Transverse colon (tissue), 4 donors: ENCODE data around the gene OR8K1. TPM values are rescaled to one million over a fixed set of nuclear protein-coding genes. Genes with fewer than 3 reads are reported as not detected.

ENCODE experiments used
- DNase-seq: peaks from one replicate; pipeline ENCODE4 v3.0.0-alpha.2; 2019
- H3K27ac ChIP-seq, 4 donors: fragments of 200-600 bp; sonication (generic); 2 replicates each; pipeline ENCODE4 v1.5.1; 2016 to 2018; ENCODE audit warnings: inconsistent platforms in 4 of 4
- H3K27me3 ChIP-seq: fragments of 200-600 bp; sonication (generic); 2 replicates; pipeline ENCODE4 v1.5.1; 2017; ENCODE audit warnings: inconsistent platforms
- H3K36me3 ChIP-seq, 4 donors: fragments of 200-600 bp; sonication (generic); 2 replicates each; pipeline ENCODE4 v1.5.1; 2017 to 2019; ENCODE audit warnings: inconsistent platforms in 4 of 4
- H3K4me1 ChIP-seq, 4 donors: fragments of 200-600 bp; sonication (generic); 2 replicates each; pipeline ENCODE4 v1.5.1; 2017 to 2020; ENCODE audit warnings: inconsistent platforms in 4 of 4
- H3K4me3 ChIP-seq, 4 donors: fragments of 200-600 bp; sonication (generic); 1 replicate in 1 of 4; 2 replicates in 3 of 4; pipeline versions ENCODE4 v1.5.1 to v1.6.1; 2017 to 2019; ENCODE audit warnings: inconsistent platforms in 4 of 4
- H3K9me3 ChIP-seq, 2 donors: fragments of 200-600 bp; sonication (generic); 2 replicates each; pipeline ENCODE4 v1.5.1; 2017 to 2019; ENCODE audit warnings: inconsistent platforms in 2 of 2
- EP300 ChIP-seq: sonication (generic); formaldehyde crosslinking; IDR thresholded peaks from one replicate; pipeline ENCODE4 v1.6.1; 2017; ENCODE audit warnings: antibody characterized with exemption, low read depth
- POLR2A ChIP-seq: fragments of 450-650 bp; IDR thresholded peaks from one replicate; pipeline ENCODE4 v1.6.1; 2016; ENCODE audit warnings: antibody characterized with exemption, mild to moderate bottlenecking, moderate library complexity
- POLR2AphosphoS5 ChIP-seq, 3 donors: sonication (generic); formaldehyde crosslinking; IDR thresholded peaks; one replicate each; pipeline ENCODE4 v1.6.1; 2016; ENCODE audit warnings: antibody characterized with exemption in 3 of 3
- WGBS, 2 donors: methylation state at CpG; one replicate each; pipeline ENCODE4 v1.1.5; 2018; ENCODE audit warnings: low coverage in 1 of 2; 5-methylcytosine and 5-hydroxymethylcytosine counted together
- in situ Hi-C, 4 donors: fragments of 200-750 bp; cut with MboI; loops; one replicate each; pipeline versions ENCODE4 v1.15.0 to v1.15.1; 2017; ENCODE audit warnings: low sequenced_read_pairs in 3 of 4, low pct_ligation_motif_present in 1 of 4, low pct_unique_long_range_greater_than_20kb in 1 of 4
- intact Hi-C: fragments of 100-400 bp; cut with DNase I; formaldehyde crosslinking; loops from one replicate; pipeline ENCODE4 v1.15.1; 2023; ENCODE audit warnings: low total_unique reads
- total RNA-seq, 4 donors: library from RNA; depleted of rRNA; stranded (reverse); fragments of >200 nt; gene quantifications; one replicate each; pipeline ENCODE4 v1.1.0, GENCODE V29; 2016
- TF ChIP-seq, protein P1 (sequence below), 5 experiments: fragments of 200-600 bp in 3 of 5; fragments of 450-650 bp in 2 of 5; sonication (generic) in 3 of 5; IDR thresholded peaks; 1 replicate in 2 of 5; 2 replicates in 3 of 5; pipeline ENCODE4 v1.5.1; 2016 to 2017; ENCODE audit warnings: antibody characterized with exemption in 5 of 5, inconsistent platforms in 3 of 5, mild to moderate bottlenecking in 2 of 5, moderate library complexity in 1 of 5

Gene OR8K1
- total RNA-seq, 4 donors from 2014 or later = not detected

DNA sequence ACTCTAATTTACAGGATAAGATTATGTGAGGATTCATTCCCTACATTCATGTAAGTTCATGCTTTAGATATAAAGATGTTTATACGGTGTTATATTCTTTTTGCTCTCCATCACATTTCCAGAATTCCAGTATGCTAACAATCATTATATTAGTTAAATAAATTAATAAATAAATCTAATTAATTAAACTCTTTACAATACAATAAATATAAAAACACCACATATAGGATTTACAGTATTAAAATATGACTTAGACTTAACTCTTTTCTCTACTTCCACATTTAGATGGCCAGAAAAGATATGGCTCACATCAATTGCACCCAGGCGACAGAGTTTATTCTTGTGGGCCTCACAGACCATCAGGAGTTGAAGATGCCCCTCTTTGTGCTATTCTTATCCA is 29.5 kb downstream of the OR8K1 start, which contains the start of gene OR8U1:
Gene OR8U1 (plus strand): TSS at position 301 of the 400 bp plus-strand sequence. CDS start 0 bp downstream, at position 301.
- TF ChIP-seq EP300 = no peak
- in situ Hi-C loops (no loop called here), intact Hi-C loops (no loop called here)
- Histone ChIP-seq H3K4me3 (no peak within 1 kb of the TSS), H3K9me3 (no peaks in the 10 kb centered on the region), H3K27me3 (no peaks in the 10 kb centered on the region), H3K36me3 (no peaks in the 10 kb centered on the region), H3K27ac (no peak within 1 kb of the TSS), H3K4me1 (no peaks in the 10 kb centered on the region)
- WGBS, 2 donors = 73 to 86% methylated on average over 2 of the region's 2 CpGs
- no peak for DNase-seq

DNA sequence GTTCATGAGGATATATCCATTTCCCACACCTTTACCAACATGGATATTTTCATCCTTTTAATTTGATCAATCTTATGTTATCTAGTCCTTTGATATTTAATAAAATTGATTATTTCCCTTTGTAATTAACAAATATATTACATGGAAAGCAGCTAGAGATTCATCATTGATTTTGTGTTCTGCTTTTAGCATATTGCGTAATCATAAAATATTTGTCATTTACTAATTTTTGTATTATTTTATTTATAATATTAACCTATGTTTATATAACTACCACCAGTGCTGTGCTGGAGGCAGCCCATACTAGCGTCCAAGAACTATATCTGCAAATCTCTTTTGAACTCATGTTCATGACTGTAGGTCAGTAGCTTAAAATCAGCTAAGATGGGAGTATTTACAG is 34.3 kb downstream of the OR8K1 start:
- DNase-seq = no peak
- intact Hi-C loops = no loop called here
- Histone ChIP-seq H3K4me3 (no peak overlapping the region), H3K4me1 (no peaks in the 10 kb centered on the region), H3K27me3 (no peaks in the 10 kb centered on the region), H3K9me3 (no peaks in the 10 kb centered on the region), H3K27ac (no peak overlapping the region), H3K36me3 (no peaks in the 10 kb centered on the region)
- in situ Hi-C loops = no loop called here
- 82 to 90% methylated on average over 2 of the region's 2 CpGs for WGBS, 2 donors
- TF ChIP-seq EP300 (no peak), POLR2AphosphoS5 (IDR thresholded peaks at IDR 0.05) (no peak), POLR2A (no peak)
- TF ChIP-seq, protein P1, sequence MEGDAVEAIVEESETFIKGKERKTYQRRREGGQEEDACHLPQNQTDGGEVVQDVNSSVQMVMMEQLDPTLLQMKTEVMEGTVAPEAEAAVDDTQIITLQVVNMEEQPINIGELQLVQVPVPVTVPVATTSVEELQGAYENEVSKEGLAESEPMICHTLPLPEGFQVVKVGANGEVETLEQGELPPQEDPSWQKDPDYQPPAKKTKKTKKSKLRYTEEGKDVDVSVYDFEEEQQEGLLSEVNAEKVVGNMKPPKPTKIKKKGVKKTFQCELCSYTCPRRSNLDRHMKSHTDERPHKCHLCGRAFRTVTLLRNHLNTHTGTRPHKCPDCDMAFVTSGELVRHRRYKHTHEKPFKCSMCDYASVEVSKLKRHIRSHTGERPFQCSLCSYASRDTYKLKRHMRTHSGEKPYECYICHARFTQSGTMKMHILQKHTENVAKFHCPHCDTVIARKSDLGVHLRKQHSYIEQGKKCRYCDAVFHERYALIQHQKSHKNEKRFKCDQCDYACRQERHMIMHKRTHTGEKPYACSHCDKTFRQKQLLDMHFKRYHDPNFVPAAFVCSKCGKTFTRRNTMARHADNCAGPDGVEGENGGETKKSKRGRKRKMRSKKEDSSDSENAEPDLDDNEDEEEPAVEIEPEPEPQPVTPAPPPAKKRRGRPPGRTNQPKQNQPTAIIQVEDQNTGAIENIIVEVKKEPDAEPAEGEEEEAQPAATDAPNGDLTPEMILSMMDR (IDR thresholded peaks at IDR 0.05) = no peak

DNA sequence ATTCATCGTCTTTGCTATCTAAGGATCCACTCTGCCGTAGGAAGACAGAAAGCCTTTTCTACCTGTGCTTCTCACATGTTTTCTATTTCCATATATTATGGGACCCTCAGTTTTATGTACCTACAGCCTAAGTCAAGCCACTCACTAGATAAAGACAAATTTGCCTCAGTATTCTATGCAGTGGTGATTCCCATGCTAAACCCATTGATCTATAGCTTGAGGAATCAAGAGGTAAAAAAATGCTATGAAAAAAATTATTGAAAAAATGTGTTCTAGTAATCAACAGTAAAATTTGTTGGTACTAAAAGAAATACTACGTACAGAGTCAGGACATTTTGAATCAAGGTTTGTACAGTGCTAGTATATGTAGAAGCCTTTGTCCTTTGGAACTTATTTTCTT is 48.5 kb downstream of the OR8K1 start:
- 72 to 78% methylated on average over 3 of the region's 3 CpGs for WGBS, 2 donors
- no peaks in the 10 kb centered on the region for H3K9me3 ChIP-seq
- TF ChIP-seq POLR2A (no peak), EP300 (no peak)
- no peak overlapping the region for H3K4me3 ChIP-seq
- no peak for DNase-seq
- no peaks in the 10 kb centered on the region for H3K27me3 ChIP-seq
- H3K27ac ChIP-seq = no peak overlapping the region
- intact Hi-C loops (no loop called here), in situ Hi-C loops (no loop called here)
- H3K36me3 ChIP-seq = no peaks in the 10 kb centered on the region
- H3K4me1 ChIP-seq = no peaks in the 10 kb centered on the region

DNA sequence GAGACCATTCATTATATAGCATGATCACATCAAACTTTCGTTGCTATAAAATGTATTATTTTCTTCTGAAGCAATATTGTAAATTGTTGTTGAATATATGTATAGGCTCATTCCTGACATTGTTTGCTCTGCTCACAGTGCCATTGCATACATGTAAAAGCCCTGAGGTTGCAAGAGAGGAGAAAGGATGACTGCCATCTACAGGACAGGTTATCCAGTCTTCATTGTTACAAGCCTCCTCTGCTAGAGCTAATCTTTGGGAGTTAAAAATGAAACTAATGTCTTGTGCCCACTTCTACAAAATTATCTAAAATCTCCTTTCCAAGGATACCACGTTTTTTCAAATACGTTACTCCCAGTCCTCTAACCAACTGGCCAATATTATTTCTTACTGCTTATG is 50.2 kb downstream of the OR8K1 start:
- Histone ChIP-seq H3K9me3 (no peaks in the 10 kb centered on the region), H3K36me3 (no peaks in the 10 kb centered on the region), H3K27ac (no peak overlapping the region), H3K4me1 (no peaks in the 10 kb centered on the region), H3K4me3 (no peak overlapping the region), H3K27me3 (no peaks in the 10 kb centered on the region)
- TF ChIP-seq EP300 (no peak), POLR2AphosphoS5 (IDR thresholded peaks at IDR 0.05) (no peak), POLR2A (no peak)
- TF ChIP-seq, protein P1 (IDR thresholded peaks at IDR 0.05) = no peak
- 50 to 61% methylated on average over 2 to 3 of the region's 3 CpGs for WGBS, 2 donors
- DNase-seq = no peak
- intact Hi-C loops = no loop called here
- in situ Hi-C loops = no loop called here

Other genes with a start within 250 kb of the OR8K1 start
- not detected for gene OR8H2, start 242.4 kb upstream of the OR8K1 start, total RNA-seq
- gene OR8H3, start 223.7 kb upstream of the OR8K1 start, total RNA-seq = not detected
- gene OR8J3, start 205.8 kb upstream of the OR8K1 start, total RNA-seq = not detected
- gene OR8K5, start 185.7 kb upstream of the OR8K1 start, total RNA-seq = not detected
- not detected for gene OR5J2, start 169.4 kb upstream of the OR8K1 start, total RNA-seq
- gene OR5T2, start 111.8 kb upstream of the OR8K1 start, total RNA-seq = not detected
- not detected for gene OR5T3, start 93.8 kb upstream of the OR8K1 start, total RNA-seq
- gene OR5T1, start 71.9 kb upstream of the OR8K1 start, total RNA-seq = not detected
- not detected for gene OR8H1, start 53.8 kb upstream of the OR8K1 start, total RNA-seq
- not detected for gene OR8K3, start 30.9 kb upstream of the OR8K1 start, total RNA-seq
- gene OR8J1, start 8.3 kb downstream of the OR8K1 start, total RNA-seq = not detected
- not detected for gene OR8U1, start 29.6 kb downstream of the OR8K1 start, total RNA-seq
- not detected for gene OR5AL1, start 66.7 kb downstream of the OR8K1 start, total RNA-seq
- not detected for gene OR5M3, start 127.3 kb downstream of the OR8K1 start, total RNA-seq
- gene OR5M8, start 145.3 kb downstream of the OR8K1 start, total RNA-seq = not detected
- not detected for gene OR5M11, start 197.2 kb downstream of the OR8K1 start, total RNA-seq
- not detected for gene OR5M10, start 231.7 kb downstream of the OR8K1 start, total RNA-seq